SU-DHL-6 (cell line): Measurements from ENCODE around the gene PEX3.

Experiments used
- H2AFZ ChIP-seq: fragments of 200-600 bp; sonication (generic); 2 replicates; pipeline ENCODE4 v1.6.1; 2014; ENCODE audit warnings: low read depth, mild to moderate bottlenecking, moderate library complexity, mixed read lengths, antibody characterized with exemption, low read length; ENCODE audit not compliant: severe bottlenecking
- H3F3A ChIP-seq: fragments of 200-600 bp; shearing (Covaris generic); 2 replicates; pipeline ENCODE4 v1.6.0; 2016; ENCODE audit warnings: antibody characterized with exemption, mild to moderate bottlenecking; ENCODE audit not compliant: insufficient read depth
- H3K27ac ChIP-seq: fragments of 200-600 bp; sonication (generic); 2 replicates; pipeline ENCODE4 v1.5.1; 2016; ENCODE audit warnings: low read depth, mild to moderate bottlenecking, low read length, moderate library complexity, mixed read lengths
- H3K27me3 ChIP-seq: fragments of 200-600 bp; sonication (generic), shearing (Covaris generic); 2 replicates; pipeline ENCODE4 v1.6.0; 2014; ENCODE audit warnings: mild to moderate bottlenecking, low read length
- H3K36me3 ChIP-seq: fragments of 200-600 bp; sonication (generic); 2 replicates; pipeline ENCODE4 v1.6.1; 2014; ENCODE audit warnings: mild to moderate bottlenecking, low read length, mixed read lengths
- H3K4me2 ChIP-seq: fragments of 300-600, 200-600 bp; shearing (Covaris generic), sonication (generic); 2 replicates; pipeline ENCODE4 v1.6.0; 2014; ENCODE audit warnings: low read length, low read depth, mild to moderate bottlenecking; ENCODE audit not compliant: poor library complexity, severe bottlenecking
- H3K4me3 ChIP-seq: fragments of 200-600 bp; sonication (generic); 2 replicates; pipeline ENCODE4 v1.5.1; 2014; ENCODE audit warnings: antibody characterized with exemption, low read length, mild to moderate bottlenecking, mixed read lengths; ENCODE audit not compliant: insufficient read depth, poor library complexity, severe bottlenecking
- H3K79me2 ChIP-seq: fragments of 200-600 bp; sonication (generic); 2 replicates; pipeline ENCODE4 v1.6.1; 2014; ENCODE audit warnings: mild to moderate bottlenecking, low read length, moderate library complexity; ENCODE audit not compliant: insufficient read depth
- H3K9ac ChIP-seq: fragments of 200-600 bp; sonication (generic); 2 replicates; pipeline ENCODE4 v1.7.0; 2014; ENCODE audit warnings: mild to moderate bottlenecking, low read length
- H3K9me2 ChIP-seq: fragments of 200-600 bp; sonication (generic); replicated peaks from 2 replicates; pipeline ENCODE4 v1.6.1; 2014; ENCODE audit warnings: low read length; ENCODE audit not compliant: insufficient read depth
- H3K9me3 ChIP-seq: fragments of 200-600 bp; sonication (generic); 2 replicates; pipeline ENCODE4 v1.6.1; 2014; ENCODE audit warnings: low read length, mixed read lengths; ENCODE audit not compliant: insufficient read depth
- H4K20me1 ChIP-seq: fragments of 200-600 bp; sonication (generic); 2 replicates; pipeline ENCODE4 v1.6.1; 2014; ENCODE audit warnings: low read depth, mild to moderate bottlenecking, antibody characterized with exemption, low read length, moderate library complexity, mixed read lengths
- CTCF ChIP-seq: fragments of 200-600 bp; sonication (generic); IDR thresholded peaks from one replicate; pipeline ENCODE4 v1.5.1; 2017; ENCODE audit warnings: antibody characterized with exemption, mild to moderate bottlenecking, low read length, moderate library complexity; ENCODE audit not compliant: insufficient read depth, poor library complexity, severe bottlenecking
- EZH2phosphoT487 ChIP-seq: fragments of 200-600 bp; sonication (generic), shearing (Covaris generic); conservative IDR thresholded peaks from 2 replicates; pipeline ENCODE4 v1.6.1; 2018; ENCODE audit warnings: mild to moderate bottlenecking, antibody characterized with exemption, low read length, moderate library complexity, mixed read lengths

The PEX3 gene

GRCh38 chr6:143402721-143403336 is 47.8 kb upstream of the PEX3 start:
- Histone ChIP-seq H3F3A (no peaks in the 10 kb centered on the region), H3K4me2 (no peak overlapping the region), H4K20me1 (no peaks in the 10 kb centered on the region), H3K9me2 (no peaks in the 10 kb centered on the region), H3K27ac (no peak overlapping the region), H3K27me3 (no peaks in the 10 kb centered on the region), H3K4me3 (no peak overlapping the region), H3K9ac (no peak overlapping the region), H2AFZ (no peak overlapping the region), H3K79me2 (no peaks in the 10 kb centered on the region), H3K36me3 (no peaks in the 10 kb centered on the region), H3K9me3 (no peaks in the 10 kb centered on the region)
- TF ChIP-seq CTCF (no peak), EZH2phosphoT487 (no peak)

GRCh38 chr6:143405373-143406154 is 45.0 kb upstream of the PEX3 start:
- H3K9me3 ChIP-seq: peaks cover 5% of the 10 kb centered on the region; the same call in 1 of the 2 replicates

GRCh38 chr6:143406673-143407072 is 43.9 kb upstream of the PEX3 start:
- no peak overlapping the region for H3K9ac ChIP-seq
- H3K9me3 ChIP-seq: peaks cover 5% of the 10 kb centered on the region; the same call in 1 of the 2 replicates
- H3K27ac ChIP-seq: no peak overlapping the region
- H3K36me3 ChIP-seq: no peaks in the 10 kb centered on the region
- no peak overlapping the region for H2AFZ ChIP-seq
- H3K4me2 ChIP-seq: no peak overlapping the region
- no peaks in the 10 kb centered on the region for H3K27me3 ChIP-seq
- H3K9me2 ChIP-seq: no peaks in the 10 kb centered on the region
- TF ChIP-seq CTCF (no peak), EZH2phosphoT487 (no peak)
- no peak overlapping the region for H3K4me3 ChIP-seq
- no peaks in the 10 kb centered on the region for H3F3A ChIP-seq
- no peaks in the 10 kb centered on the region for H3K79me2 ChIP-seq
- H4K20me1 ChIP-seq: no peaks in the 10 kb centered on the region

More at GRCh38 chr6:143405373-143406154, 45.0 kb upstream of the PEX3 start:
- H3K27me3 ChIP-seq: no peaks in the 10 kb centered on the region
- H3K4me2 ChIP-seq: no peak overlapping the region
- H4K20me1 ChIP-seq: no peaks in the 10 kb centered on the region
- no peak for TF ChIP-seq EZH2phosphoT487
- no peak for TF ChIP-seq CTCF
- H3K79me2 ChIP-seq: no peaks in the 10 kb centered on the region
- H3F3A ChIP-seq: no peaks in the 10 kb centered on the region
- H3K27ac ChIP-seq: no peak overlapping the region
- no peak overlapping the region for H3K9ac ChIP-seq
- H3K36me3 ChIP-seq: no peaks in the 10 kb centered on the region
- H3K4me3 ChIP-seq: no peak overlapping the region
- H3K9me2 ChIP-seq: no peaks in the 10 kb centered on the region
- H2AFZ ChIP-seq: no peak overlapping the region
